Measurements from ENCODE around the gene EFNB3. TPM values are rescaled to one million over a fixed set of nuclear protein-coding genes. Genes with fewer than 3 reads are reported as not detected.

Gene EFNB3
- 0.14 and 0.51 TPM in 2 replicates for total RNA-seq

- DNase-seq: peak; percentile 36
These were observed at the start of gene EFNB3 for GRCh38 chr17:7704601-7705268. Gene EFNB3, plus strand, starts transcription at chr17:7705202. Its CDS starts 397 bp downstream, at chr17:7705599.

- no peak for DNase-seq
These were observed 49.5 kb upstream of the EFNB3 start for GRCh38 chr17:7655541-7655840.

- DNase-seq: no peak
These were observed 47.9 kb upstream of the EFNB3 start for GRCh38 chr17:7656958-7657609.

- no peak for DNase-seq
These were observed 37.2 kb upstream of the EFNB3 start for GRCh38 chr17:7667656-7668406.

- DNase-seq: no peak
These were observed 36.5 kb upstream of the EFNB3 start for GRCh38 chr17:7668482-7668881.

- peak; percentile 13 for DNase-seq
These were observed 31.8 kb upstream of the EFNB3 start for GRCh38 chr17:7673239-7673638.

GRCh38 chr17:7674934-7675333, 30.1 kb upstream of the EFNB3 start:
- DNase-seq: no peak

- DNase-seq: no peak
These were observed 28.5 kb upstream of the EFNB3 start for GRCh38 chr17:7676533-7676932.

GRCh38 chr17:7677388-7678067, 27.5 kb upstream of the EFNB3 start:
- DNase-seq: peak; percentile 18

GRCh38 chr17:7684851-7685532, 20.0 kb upstream of the EFNB3 start:
- no peak for DNase-seq

- DNase-seq: peak; percentile 95
These were observed 19.3 kb upstream of the EFNB3 start for GRCh38 chr17:7685533-7686221.

GRCh38 chr17:7686222-7687071, 18.6 kb upstream of the EFNB3 start:
- peak; percentile 85 for DNase-seq

GRCh38 chr17:7687072-7687907, 17.7 kb upstream of the EFNB3 start, which contains the start of gene TP53:
Gene TP53, minus strand, starts transcription at chr17:7687490. Its CDS starts 10,896 bp downstream, at chr17:7676594.
- DNase-seq: peak; percentile 93

- DNase-seq: peak; percentile 99
These were observed 16.8 kb upstream of the EFNB3 start, which contains the start of gene WRAP53 for GRCh38 chr17:7687908-7688807. Gene WRAP53, plus strand, starts transcription at chr17:7688477. Its CDS starts 172 bp downstream, at chr17:7688649.

GRCh38 chr17:7688808-7689316, 16.1 kb upstream of the EFNB3 start:
- no peak for DNase-seq

GRCh38 chr17:7695586-7695985, 9.4 kb upstream of the EFNB3 start:
- DNase-seq: no peak

- no peak for DNase-seq
These were observed 7.0 kb upstream of the EFNB3 start for GRCh38 chr17:7697828-7698588.

- no peak for DNase-seq
These were observed 4.5 kb upstream of the EFNB3 start for GRCh38 chr17:7700510-7700909.

All from dermis blood vessel endothelial cell (primary cell).